Fibroblast of villous mesenchyme (primary cell): ENCODE measurements around the gene PLPPR1. TPM values are rescaled to one million over a fixed set of nuclear protein-coding genes. Genes with fewer than 3 reads are reported as not detected.
"Not testable (repeated sequence)": the region's sequence is repeated elsewhere in the genome, so short reads cannot be mapped to it uniquely, and the experiment has no call there.

Experiments used
- DNase-seq: peaks from one replicate; pipeline ENCODE4 v3.0.0-alpha.2; 2010; ENCODE audit warnings: low read depth
- H3K4me3 ChIP-seq: 2 replicates; pipeline ENCODE4 v1.5.1; 2011; ENCODE audit warnings: low read depth, mild to moderate bottlenecking, low read length
- total RNA-seq: library from RNA; depleted of rRNA; stranded (reverse); fragments of >200 nt; gene quantifications from 2 replicates; pipeline ENCODE4 v1.2.3, GENCODE V29; 2012
- TF ChIP-seq, protein P1 (sequence below): IDR thresholded peaks from 2 replicates; pipeline ENCODE4 v1.5.1; 2012; ENCODE audit warnings: low read depth, mild to moderate bottlenecking, low read length; ENCODE audit not compliant: insufficient read depth

PLPPR1 gene
- total RNA-seq, 1 donor: not detected

DNA sequence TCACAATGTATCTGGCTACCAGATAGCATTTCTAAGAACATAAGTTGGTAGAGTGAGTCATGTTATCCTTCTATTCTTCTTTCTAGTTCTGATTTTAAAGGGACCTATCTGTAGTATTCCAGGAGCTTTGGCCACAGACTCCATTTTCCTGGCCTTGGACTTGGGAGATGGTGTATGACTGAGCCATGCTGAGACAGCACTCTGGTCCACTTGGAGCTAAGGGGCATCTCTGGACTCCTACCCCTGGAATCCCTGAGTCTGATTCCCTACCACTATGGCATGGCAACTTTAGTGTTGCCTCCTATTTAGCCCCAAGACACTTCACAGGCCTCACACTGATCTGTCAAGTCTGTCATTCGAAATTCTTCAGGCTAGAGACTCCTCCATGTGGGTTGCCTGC lies 297.5 kb downstream of the PLPPR1 start:
- no peak for DNase-seq
- TF ChIP-seq, protein P1, sequence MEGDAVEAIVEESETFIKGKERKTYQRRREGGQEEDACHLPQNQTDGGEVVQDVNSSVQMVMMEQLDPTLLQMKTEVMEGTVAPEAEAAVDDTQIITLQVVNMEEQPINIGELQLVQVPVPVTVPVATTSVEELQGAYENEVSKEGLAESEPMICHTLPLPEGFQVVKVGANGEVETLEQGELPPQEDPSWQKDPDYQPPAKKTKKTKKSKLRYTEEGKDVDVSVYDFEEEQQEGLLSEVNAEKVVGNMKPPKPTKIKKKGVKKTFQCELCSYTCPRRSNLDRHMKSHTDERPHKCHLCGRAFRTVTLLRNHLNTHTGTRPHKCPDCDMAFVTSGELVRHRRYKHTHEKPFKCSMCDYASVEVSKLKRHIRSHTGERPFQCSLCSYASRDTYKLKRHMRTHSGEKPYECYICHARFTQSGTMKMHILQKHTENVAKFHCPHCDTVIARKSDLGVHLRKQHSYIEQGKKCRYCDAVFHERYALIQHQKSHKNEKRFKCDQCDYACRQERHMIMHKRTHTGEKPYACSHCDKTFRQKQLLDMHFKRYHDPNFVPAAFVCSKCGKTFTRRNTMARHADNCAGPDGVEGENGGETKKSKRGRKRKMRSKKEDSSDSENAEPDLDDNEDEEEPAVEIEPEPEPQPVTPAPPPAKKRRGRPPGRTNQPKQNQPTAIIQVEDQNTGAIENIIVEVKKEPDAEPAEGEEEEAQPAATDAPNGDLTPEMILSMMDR: no peak
- no peak overlapping the region for H3K4me3 ChIP-seq

DNA sequence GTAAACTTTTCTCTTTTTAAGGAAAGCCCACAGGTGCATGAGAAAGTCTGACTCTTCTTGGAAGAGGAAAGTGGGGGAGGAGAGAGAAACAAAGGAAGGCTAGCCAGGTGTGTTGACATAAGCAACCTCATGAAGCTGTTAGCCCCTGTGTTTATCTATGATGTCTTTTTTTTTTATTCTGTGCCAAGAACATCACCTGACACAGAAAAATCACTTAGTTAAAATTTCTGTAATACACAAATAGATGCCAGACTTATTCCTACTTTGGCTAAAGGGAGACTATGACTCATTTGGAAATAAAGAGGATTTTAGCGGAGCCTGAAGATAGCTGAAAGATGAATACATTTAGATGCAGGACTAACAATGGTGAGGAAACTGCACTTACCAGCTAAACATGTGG lies 298.0 kb downstream of the PLPPR1 start:
- no peak for DNase-seq
- H3K4me3 ChIP-seq: no peak overlapping the region
- TF ChIP-seq, protein P1: no peak

DNA sequence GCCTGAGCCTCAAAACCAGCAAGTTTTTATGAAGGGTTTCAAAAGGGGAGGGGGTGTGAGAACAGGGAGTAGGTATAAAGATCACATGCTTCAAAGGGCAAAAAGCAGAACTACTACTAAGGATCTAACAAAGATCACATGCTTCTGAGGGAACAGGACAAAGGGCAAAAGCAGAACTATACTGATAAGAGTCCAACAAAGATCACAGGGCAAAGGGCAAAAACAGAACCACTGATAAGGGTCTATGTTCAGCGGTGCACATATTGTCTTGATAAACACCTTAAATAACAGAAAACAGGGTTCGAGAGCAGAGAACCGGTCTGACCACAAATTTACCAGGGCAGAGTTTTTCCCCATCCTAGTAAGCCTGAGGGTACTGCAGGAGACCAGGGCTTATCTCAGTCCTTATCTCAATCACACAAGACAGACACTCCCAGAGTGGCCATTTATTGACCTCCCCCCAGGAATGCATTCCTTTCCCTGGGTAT lies 298.9 kb downstream of the PLPPR1 start:
- H3K4me3 ChIP-seq, DNase-seq: not testable (repeated sequence)

DNA sequence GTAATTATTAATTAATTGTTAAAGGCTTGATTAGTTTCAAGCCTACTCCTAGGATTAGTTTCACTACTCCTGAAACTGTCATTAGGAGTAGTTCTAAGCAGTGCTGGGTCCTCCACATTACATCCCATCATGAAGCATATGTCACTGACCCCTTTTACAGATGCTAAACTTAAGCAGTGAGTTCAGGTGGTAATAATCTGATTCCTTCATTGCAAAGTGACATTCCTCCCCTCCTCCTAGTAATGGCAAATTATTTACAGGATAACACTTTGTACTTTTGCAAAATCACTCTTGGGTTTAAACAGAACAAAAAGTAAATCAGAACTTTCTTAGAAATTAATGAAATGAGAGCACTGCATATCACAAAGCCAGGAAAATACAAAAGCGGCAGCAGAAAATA lies 303.8 kb downstream of the PLPPR1 start:
- TF ChIP-seq, protein P1: no peak
- H3K4me3 ChIP-seq: no peak overlapping the region
- DNase-seq: no peak

DNA sequence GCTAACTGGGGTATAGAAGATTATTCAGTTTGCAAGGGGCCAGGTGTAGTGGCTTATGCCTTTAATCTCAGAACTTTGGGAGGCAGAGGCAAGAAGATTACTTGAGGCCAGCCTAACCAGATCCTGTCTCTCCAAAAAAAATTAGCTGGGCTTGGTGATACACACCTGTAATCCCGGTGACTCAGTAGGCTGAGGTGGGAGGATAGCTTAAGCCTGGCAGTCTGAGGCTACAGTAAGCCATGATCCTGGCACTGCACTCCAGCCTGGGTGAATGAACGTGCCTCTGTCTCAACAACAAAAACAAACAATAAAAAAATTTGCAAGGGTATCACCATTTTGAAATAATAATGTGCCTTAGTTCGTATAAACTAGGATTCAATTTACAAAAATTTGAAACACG lies 305.0 kb downstream of the PLPPR1 start:
- no peak overlapping the region for H3K4me3 ChIP-seq
- no peak for DNase-seq
- TF ChIP-seq, protein P1: no peak

DNA sequence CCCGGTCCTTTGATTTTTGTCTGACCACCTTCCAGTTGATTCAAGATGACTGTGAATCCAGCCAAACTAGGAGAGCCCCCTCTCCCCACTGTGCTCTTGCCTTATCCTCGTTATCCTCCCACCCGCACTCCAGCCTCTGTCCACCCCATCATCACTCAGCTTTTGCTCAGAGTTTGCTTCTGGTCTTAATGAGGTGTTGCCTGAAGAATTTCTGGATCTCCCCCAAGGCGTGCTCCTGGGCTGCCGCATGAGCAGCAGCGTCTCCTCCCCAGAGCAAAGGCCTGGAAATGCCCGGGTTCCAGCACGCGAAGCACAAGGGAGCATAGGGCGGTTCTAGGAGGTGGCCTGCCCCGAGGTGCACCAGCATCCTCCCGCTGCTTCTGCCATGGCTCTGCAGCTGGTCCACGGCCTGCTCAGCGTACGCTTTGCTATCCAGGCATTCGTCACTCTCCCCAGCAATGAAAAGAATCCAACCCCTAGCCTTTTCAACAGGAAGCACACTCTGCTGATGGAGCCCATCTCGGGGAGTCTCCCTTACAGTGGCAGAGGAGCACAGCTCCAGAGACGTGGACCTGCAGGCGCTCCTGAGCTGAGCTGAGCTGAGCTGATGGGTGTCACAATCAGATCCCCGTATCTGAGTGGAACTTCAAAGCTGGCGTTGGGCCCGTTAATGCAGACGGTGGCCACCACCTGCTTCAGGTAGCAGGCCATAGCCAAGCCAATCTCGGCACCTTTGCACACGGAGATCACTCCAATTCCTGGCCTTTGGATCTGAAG lies 305.6 kb downstream of the PLPPR1 start:
- TF ChIP-seq, protein P1: no peak
- no peak overlapping the region for H3K4me3 ChIP-seq
- no peak for DNase-seq

DNA sequence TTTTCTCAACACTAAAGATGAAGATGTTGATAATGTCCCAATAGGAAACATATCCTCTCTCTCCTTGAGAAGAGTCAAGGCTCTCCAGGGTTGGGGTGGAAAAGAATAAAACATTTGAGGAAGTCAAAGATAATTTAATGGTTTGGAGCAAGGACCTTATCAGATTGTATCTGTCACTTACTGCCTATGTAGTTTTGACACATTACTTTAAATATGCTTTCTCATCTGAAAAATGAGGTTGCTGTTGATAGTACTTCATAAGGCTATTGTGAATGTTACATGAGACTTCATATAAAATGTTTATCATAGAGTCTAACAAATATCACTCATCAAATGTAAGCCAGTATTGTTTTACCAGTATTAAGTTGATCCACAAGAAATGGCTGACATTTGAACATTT lies 307.6 kb downstream of the PLPPR1 start:
- no peak overlapping the region for H3K4me3 ChIP-seq
- TF ChIP-seq, protein P1: no peak
- no peak for DNase-seq
